GM19324 (cell line): ENCODE results near the gene FRMD4A.

Experiments
- ATAC-seq: cut with Tn5 transposase; IDR thresholded peaks from one replicate; pipeline ENCODE4 v1.9.1; 2021; ENCODE audit warnings: mild to moderate bottlenecking, moderate library complexity; ENCODE audit not compliant: unreplicated experiment, low FRiP score

The FRMD4A gene

GRCh38 chr10:13621931-13622330 lies 708.8 kb downstream of the FRMD4A start:
- no peak for ATAC-seq

- ATAC-seq: no peak
Observed at GRCh38 chr10:13617116-13617515, 713.6 kb downstream of the FRMD4A start.

- no peak for ATAC-seq
Observed at GRCh38 chr10:13615650-13616300, 714.9 kb downstream of the FRMD4A start.

- no peak for ATAC-seq
Observed at GRCh38 chr10:13614530-13615332, 716.0 kb downstream of the FRMD4A start.

- ATAC-seq: no peak
Observed at GRCh38 chr10:13613519-13613918, 717.2 kb downstream of the FRMD4A start.

GRCh38 chr10:13612654-13613373 lies 717.9 kb downstream of the FRMD4A start:
- no peak for ATAC-seq

- no peak for ATAC-seq
Observed at GRCh38 chr10:13608246-13608853, 722.4 kb downstream of the FRMD4A start.

GRCh38 chr10:13604357-13605040 lies 726.2 kb downstream of the FRMD4A start:
- ATAC-seq: no peak

- ATAC-seq: no peak
Observed at GRCh38 chr10:13597909-13598308, 732.8 kb downstream of the FRMD4A start.

- ATAC-seq: no peak
Observed at GRCh38 chr10:13594641-13595040, 736.1 kb downstream of the FRMD4A start.
